Lower lobe of right lung (tissue), 2 donors: ENCODE measurements around the gene TMA7. TPM values are rescaled to one million over a fixed set of nuclear protein-coding genes. Genes with fewer than 3 reads are reported as not detected.

Experiments used
- ATAC-seq, 2 donors: fragments of 200-7000 bp; cut with Tn5 transposase; one replicate each; pipeline ENCODE4 v1.9.1; 2020 to 2022; ENCODE audit warnings: mild to moderate bottlenecking in 2 of 2, moderate library complexity in 2 of 2
- DNase-seq: peaks from one replicate; pipeline ENCODE4 v3.0.0-alpha.2; 2020
- H3K27ac ChIP-seq: fragments of 200-600 bp; one replicate; pipeline ENCODE4 v1.8.0; 2022
- H3K27me3 ChIP-seq: fragments of 200-600 bp; one replicate; pipeline ENCODE4 v1.8.0; 2022; ENCODE audit warnings: low read depth
- H3K36me3 ChIP-seq: fragments of 200-600 bp; one replicate; pipeline ENCODE4 v1.8.0; 2022; ENCODE audit warnings: mild to moderate bottlenecking
- H3K4me1 ChIP-seq: fragments of 200-600 bp; one replicate; pipeline ENCODE4 v1.8.0; 2022
- H3K4me3 ChIP-seq: fragments of 200-600 bp; one replicate; pipeline ENCODE4 v1.8.0; 2022; ENCODE audit warnings: mild to moderate bottlenecking
- H3K9me3 ChIP-seq: fragments of 200-600 bp; one replicate; pipeline ENCODE4 v1.8.0; 2022
- intact Hi-C: fragments of 100-400 bp; cut with DNase I; formaldehyde crosslinking; loops from one replicate; pipeline ENCODE4 v1.11.0; 2022
- total RNA-seq: library from RNA; stranded (reverse); fragmentation: NEBNext Ultra II Directional; extraction: Animal tissue kit (Norgen Biotek cat#: 25700); gene quantifications from one replicate; pipeline ENCODE4 v1.2.1, GENCODE V29; 2021
- TF ChIP-seq, protein P1 (sequence below): fragments of 200-600 bp; IDR thresholded peaks from one replicate; pipeline ENCODE4 v1.8.0; 2022; ENCODE audit warnings: antibody characterized with exemption, mild to moderate bottlenecking
- donor health status: DM: no; HTN: yes; CAD: no; lungs with severe emphysema.

TMA7 gene
- total RNA-seq, 1 donor from 2014 or later = 153 TPM

DNA sequence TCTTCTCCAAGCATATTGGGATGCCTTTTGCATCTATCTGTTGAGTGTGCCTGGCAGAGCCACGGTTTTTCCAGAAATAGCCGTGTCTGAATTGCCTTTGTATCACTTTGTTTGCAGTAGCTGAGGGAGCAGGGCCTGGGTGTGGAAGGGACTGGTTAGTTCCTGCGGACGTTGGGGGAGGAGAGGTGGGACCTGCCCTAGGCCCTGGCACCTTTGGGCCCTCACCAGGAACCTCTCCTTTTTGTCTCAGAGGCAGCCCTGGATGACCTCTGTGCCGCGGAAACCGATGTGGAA, 25.1 kb downstream of the TMA7 start:
- no peaks in the 10 kb centered on the region for H3K27me3 ChIP-seq
- TF ChIP-seq, protein P1, sequence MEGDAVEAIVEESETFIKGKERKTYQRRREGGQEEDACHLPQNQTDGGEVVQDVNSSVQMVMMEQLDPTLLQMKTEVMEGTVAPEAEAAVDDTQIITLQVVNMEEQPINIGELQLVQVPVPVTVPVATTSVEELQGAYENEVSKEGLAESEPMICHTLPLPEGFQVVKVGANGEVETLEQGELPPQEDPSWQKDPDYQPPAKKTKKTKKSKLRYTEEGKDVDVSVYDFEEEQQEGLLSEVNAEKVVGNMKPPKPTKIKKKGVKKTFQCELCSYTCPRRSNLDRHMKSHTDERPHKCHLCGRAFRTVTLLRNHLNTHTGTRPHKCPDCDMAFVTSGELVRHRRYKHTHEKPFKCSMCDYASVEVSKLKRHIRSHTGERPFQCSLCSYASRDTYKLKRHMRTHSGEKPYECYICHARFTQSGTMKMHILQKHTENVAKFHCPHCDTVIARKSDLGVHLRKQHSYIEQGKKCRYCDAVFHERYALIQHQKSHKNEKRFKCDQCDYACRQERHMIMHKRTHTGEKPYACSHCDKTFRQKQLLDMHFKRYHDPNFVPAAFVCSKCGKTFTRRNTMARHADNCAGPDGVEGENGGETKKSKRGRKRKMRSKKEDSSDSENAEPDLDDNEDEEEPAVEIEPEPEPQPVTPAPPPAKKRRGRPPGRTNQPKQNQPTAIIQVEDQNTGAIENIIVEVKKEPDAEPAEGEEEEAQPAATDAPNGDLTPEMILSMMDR = no peak
- DNase-seq = no peak
- H3K36me3 ChIP-seq = peaks cover 50% of the 10 kb centered on the region
- peaks cover 55% of the 10 kb centered on the region for H3K4me1 ChIP-seq
- ATAC-seq = no peak
- peak overlapping the region; percentile 62 for H3K4me3 ChIP-seq
- H3K9me3 ChIP-seq = no peaks in the 10 kb centered on the region
- peak overlapping the region; percentile 100 for H3K27ac ChIP-seq
- intact Hi-C loops = loop anchor here (10.0 kb wide), 1 partner anchor 90 kb away; the partner anchor contains the start of gene PFKFB4

DNA sequence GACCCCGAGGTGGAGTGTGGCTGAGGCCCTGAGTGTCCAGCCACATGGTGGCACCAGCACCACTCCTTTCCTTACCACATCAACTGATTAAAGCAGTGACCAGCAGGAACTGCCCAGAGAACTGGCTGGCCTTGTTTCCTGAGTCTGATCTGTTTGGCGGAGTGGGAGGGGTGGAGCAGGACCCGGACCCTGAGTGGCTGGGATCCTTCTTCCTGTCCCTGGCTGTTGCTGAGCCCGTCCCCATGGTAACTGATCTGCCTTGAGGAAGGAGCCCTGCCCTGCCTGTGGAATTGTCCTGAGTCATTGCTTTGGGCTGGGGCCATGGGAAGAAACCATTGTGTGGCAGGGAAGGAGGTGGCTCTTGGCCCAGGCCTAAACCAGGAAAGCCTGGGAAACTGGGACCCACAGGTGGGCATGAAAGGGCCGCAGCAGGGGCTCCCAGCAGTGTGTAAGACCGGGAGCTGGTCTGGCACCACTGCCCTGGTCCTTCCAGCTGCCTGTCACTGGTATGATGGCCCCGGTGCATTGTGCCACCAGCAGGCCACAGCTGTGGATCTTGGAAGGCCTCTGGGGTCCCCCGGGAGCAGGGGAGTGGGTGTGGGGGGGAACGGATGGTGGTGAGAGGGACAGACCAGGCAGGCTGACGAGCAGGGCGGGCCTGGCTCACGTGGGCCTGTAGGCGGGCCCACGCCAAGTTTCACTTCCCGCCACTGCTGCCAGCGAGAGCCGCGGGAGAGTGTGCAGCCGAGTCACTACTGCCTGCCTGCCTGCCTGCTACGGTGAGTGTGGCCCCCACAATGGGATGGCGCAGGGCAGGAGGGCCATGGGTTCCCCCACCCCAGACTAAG, 25.7 kb downstream of the TMA7 start:
- Histone ChIP-seq H3K27ac (peak overlapping the region; percentile 100), H3K4me3 (peak overlapping the region; percentile 62), H3K4me1 (peaks cover 61% of the 10 kb centered on the region), H3K27me3 (no peaks in the 10 kb centered on the region), H3K36me3 (peaks cover 50% of the 10 kb centered on the region), H3K9me3 (no peaks in the 10 kb centered on the region)
- ATAC-seq (peak; percentile 97), DNase-seq (peak; percentile 98)
- intact Hi-C loops = loop anchor here (10.0 kb wide), 1 partner anchor 89 kb away; the partner anchor contains the start of gene PFKFB4
- TF ChIP-seq, protein P1 = peak; percentile 78

DNA sequence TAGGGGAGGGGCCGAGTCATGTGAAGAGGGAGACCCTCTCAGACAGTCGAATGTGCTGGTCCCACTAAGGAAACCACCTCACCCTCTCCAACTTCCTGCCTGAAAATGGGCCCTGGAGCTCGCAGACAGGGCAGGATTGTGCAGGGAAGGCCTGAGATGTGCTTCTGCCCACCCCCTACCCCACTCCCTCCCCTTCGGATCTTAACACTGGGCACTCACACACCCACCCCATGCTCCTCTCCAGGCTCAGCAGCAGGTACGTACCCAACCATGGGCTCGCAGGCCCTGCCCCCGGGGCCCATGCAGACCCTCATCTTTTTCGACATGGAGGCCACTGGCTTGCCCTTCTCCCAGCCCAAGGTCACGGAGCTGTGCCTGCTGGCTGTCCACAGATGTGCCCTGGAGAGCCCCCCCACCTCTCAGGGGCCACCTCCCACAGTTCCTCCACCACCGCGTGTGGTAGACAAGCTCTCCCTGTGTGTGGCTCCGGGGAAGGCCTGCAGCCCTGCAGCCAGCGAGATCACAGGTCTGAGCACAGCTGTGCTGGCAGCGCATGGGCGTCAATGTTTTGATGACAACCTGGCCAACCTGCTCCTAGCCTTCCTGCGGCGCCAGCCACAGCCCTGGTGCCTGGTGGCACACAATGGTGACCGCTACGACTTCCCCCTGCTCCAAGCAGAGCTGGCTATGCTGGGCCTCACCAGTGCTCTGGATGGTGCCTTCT, 26.5 kb downstream of the TMA7 start:
- H3K9me3 ChIP-seq = no peaks in the 10 kb centered on the region
- H3K27me3 ChIP-seq = no peaks in the 10 kb centered on the region
- H3K36me3 ChIP-seq = peaks cover 43% of the 10 kb centered on the region
- H3K4me1 ChIP-seq = peaks cover 69% of the 10 kb centered on the region
- TF ChIP-seq, protein P1 = no peak
- DNase-seq (peak; percentile 59), ATAC-seq (peak; percentile 1 to 23)
- peak overlapping the region; percentile 100 for H3K27ac ChIP-seq
- H3K4me3 ChIP-seq = peak overlapping the region; percentile 62
- intact Hi-C loops = loop anchor here (10.0 kb wide), 1 partner anchor 88 kb away; the partner anchor contains the start of gene PFKFB4

DNA sequence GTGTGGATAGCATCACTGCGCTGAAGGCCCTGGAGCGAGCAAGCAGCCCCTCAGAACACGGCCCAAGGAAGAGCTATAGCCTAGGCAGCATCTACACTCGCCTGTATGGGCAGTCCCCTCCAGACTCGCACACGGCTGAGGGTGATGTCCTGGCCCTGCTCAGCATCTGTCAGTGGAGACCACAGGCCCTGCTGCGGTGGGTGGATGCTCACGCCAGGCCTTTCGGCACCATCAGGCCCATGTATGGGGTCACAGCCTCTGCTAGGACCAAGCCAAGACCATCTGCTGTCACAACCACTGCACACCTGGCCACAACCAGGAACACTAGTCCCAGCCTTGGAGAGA, 27.0 kb downstream of the TMA7 start:
- DNase-seq (no peak), ATAC-seq (no peak)
- Histone ChIP-seq H3K36me3 (peaks cover 42% of the 10 kb centered on the region), H3K4me3 (peak overlapping the region; percentile 62), H3K27ac (peak overlapping the region; percentile 100), H3K4me1 (peaks cover 74% of the 10 kb centered on the region), H3K9me3 (no peaks in the 10 kb centered on the region), H3K27me3 (no peaks in the 10 kb centered on the region)
- intact Hi-C loops = loop anchor here (10.0 kb wide), 1 partner anchor 88 kb away; the partner anchor contains the start of gene PFKFB4
- TF ChIP-seq, protein P1 = no peak

DNA sequence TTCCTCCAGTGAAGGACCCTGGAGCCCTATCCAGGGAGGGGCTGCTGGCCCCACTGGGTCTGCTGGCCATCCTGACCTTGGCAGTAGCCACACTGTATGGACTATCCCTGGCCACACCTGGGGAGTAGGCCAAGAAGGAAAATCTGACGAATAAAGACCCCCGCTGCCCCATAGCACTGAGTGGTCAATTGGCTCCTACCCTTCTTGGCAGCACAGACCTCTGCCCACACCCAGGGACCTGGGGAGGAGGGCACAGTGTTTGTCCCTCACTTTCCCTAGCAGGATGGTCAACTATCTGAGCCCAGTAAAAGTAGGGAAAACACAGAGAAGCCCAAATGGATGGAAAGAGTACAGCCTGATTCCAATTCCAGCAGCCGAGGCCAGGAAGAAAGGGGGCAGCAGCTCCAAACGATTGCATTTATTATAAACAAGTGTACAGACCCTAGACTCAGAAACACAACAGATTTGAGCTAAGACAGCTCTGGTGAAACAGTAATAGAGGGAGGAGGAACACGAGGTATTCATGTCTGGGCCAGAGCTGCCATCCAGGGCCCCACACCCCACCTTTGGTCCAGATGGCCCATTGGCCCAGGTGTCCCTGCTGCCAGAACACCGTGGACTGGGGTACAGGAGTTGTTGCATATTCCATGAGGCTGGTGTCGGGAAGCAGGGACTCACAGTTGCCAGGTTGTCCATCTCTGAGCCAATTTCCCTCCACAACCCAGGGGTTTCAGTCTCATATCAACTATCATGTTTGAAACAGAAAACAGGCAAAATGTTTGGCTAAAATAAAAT, 27.6 kb downstream of the TMA7 start:
- peak overlapping the region; percentile 62 for H3K4me3 ChIP-seq
- H3K9me3 ChIP-seq = no peaks in the 10 kb centered on the region
- peaks cover 78% of the 10 kb centered on the region for H3K4me1 ChIP-seq
- TF ChIP-seq, protein P1 = no peak
- H3K36me3 ChIP-seq = peaks cover 42% of the 10 kb centered on the region
- intact Hi-C loops = loop anchor here (10.0 kb wide), 1 partner anchor 87 kb away; the partner anchor contains the start of gene PFKFB4
- no peaks in the 10 kb centered on the region for H3K27me3 ChIP-seq
- ATAC-seq (no peak), DNase-seq (no peak)
- peak overlapping the region; percentile 100 for H3K27ac ChIP-seq
